HepG2 (cell line): Measurements from ENCODE around the gene DDTL. TPM values are rescaled to one million over a fixed set of nuclear protein-coding genes. Genes with fewer than 3 reads are reported as not detected.

Experiments used
- ARNT ChIP-seq: fragments of 450-650 bp; IDR thresholded peaks from 2 replicates; pipeline ENCODE4 v1.6.1; 2017
- ETV6 ChIP-seq: sonication (generic); formaldehyde crosslinking; conservative IDR thresholded peaks from 2 replicates; pipeline ENCODE4 v1.4.0; 2020; ENCODE audit warnings: missing genetic modification reagents
- KAT2B ChIP-seq: fragments of 150-350 bp; IDR thresholded peaks from 2 replicates; pipeline ENCODE4 v1.6.1; 2014; ENCODE audit warnings: low read depth, low read length, borderline replicate concordance
- MXI1 ChIP-seq: IDR thresholded peaks from 3 replicates; pipeline ENCODE4 v1.6.1; 2012; ENCODE audit warnings: low read depth, low read length, inconsistent platforms, borderline replicate concordance
- NFKBIZ ChIP-seq: IDR thresholded peaks from 2 replicates; pipeline ENCODE4 v1.6.1; 2018; ENCODE audit warnings: missing genetic modification reagents, missing compliant biosample characterization
- NRL ChIP-seq: sonication (generic); formaldehyde crosslinking; IDR thresholded peaks from 2 replicates; pipeline ENCODE4 v1.5.0; 2020; ENCODE audit warnings: missing genetic modification reagents, mild to moderate bottlenecking, moderate library complexity, borderline replicate concordance
- PAF1 ChIP-seq: IDR thresholded peaks from 2 replicates; pipeline ENCODE4 v1.6.1; 2016; ENCODE audit warnings: missing genetic modification reagents, missing compliant biosample characterization
- PAX8 ChIP-seq: sonication (generic); formaldehyde crosslinking; IDR thresholded peaks from 2 replicates; pipeline ENCODE4 v1.8.0; 2022; ENCODE audit warnings: mild to moderate bottlenecking, missing genetic modification reagents, borderline replicate concordance
- SNRNP70 ChIP-seq: fragments of 200-400 bp; formaldehyde crosslinking; IDR thresholded peaks from 2 replicates; pipeline ENCODE4 v1.6.1; 2017; ENCODE audit warnings: mild to moderate bottlenecking, low read depth, low read length, moderate library complexity
- ZKSCAN5 ChIP-seq: sonication (generic); formaldehyde crosslinking; IDR thresholded peaks from 2 replicates; pipeline ENCODE4 v1.5.1; 2020; ENCODE audit warnings: mild to moderate bottlenecking, missing genetic modification reagents
- ZNF24 ChIP-seq: fragments of 450-650 bp; IDR thresholded peaks from 2 replicates; pipeline ENCODE4 v1.6.1; 2017; ENCODE audit warnings: antibody characterized with exemption, mild to moderate bottlenecking
- ZNF263 ChIP-seq: sonication (generic); formaldehyde crosslinking; IDR thresholded peaks from 2 replicates; pipeline ENCODE4 v1.4.0; 2020; ENCODE audit warnings: missing genetic modification reagents
- ZNF33B ChIP-seq: sonication (generic); formaldehyde crosslinking; IDR thresholded peaks from 2 replicates; pipeline ENCODE4 v1.5.1; 2020; ENCODE audit warnings: mild to moderate bottlenecking, missing genetic modification reagents
- ZNF546 ChIP-seq: sonication (generic); formaldehyde crosslinking; conservative IDR thresholded peaks from 2 replicates; pipeline ENCODE4 v1.8.1; 2023; ENCODE audit warnings: mild to moderate bottlenecking, missing genetic modification reagents
- ZNF83 ChIP-seq: sonication (generic); formaldehyde crosslinking; IDR thresholded peaks from 2 replicates; pipeline ENCODE4 v1.4.0; 2020; ENCODE audit warnings: missing genetic modification reagents, mild to moderate bottlenecking, borderline replicate concordance
- ZSCAN9 ChIP-seq: IDR thresholded peaks from 2 replicates; pipeline ENCODE4 v1.6.1; 2016; ENCODE audit warnings: borderline replicate concordance
- polyA plus RNA-seq, 8 experiments: library from polyadenylated mRNA; depleted of rRNA in 3 of 8; stranded (reverse) in 7 of 8; unstranded in 1 of 8; fragments of >200 nt; fragmentation: Illumina TruSeq in 4 of 8; extraction: Trizol in 4 of 8; gene quantifications; 2 replicates each; pipeline versions ENCODE4 v1.2.1 to v1.2.3, GENCODE V29; 2011 to 2016; ENCODE audit warnings: low read depth in 4 of 8, missing spikeins in 1 of 8, mixed read lengths in 1 of 8; ENCODE audit not compliant: insufficient read depth in 1 of 8
- total RNA-seq, 5 experiments: library from RNA; depleted of rRNA; stranded (reverse); fragments of >200 nt; fragmentation: Illumina TruSeq; extraction: Trizol; gene quantifications; 2 replicates each; pipeline ENCODE4 v1.2.3, GENCODE V29; 2016; ENCODE audit warnings: low read depth in 1 of 5
- TF ChIP-seq, protein P1 (sequence below): sonication (generic); formaldehyde crosslinking; IDR thresholded peaks from 2 replicates; pipeline ENCODE4 v1.4.0; 2020; ENCODE audit warnings: missing genetic modification reagents, mild to moderate bottlenecking, borderline replicate concordance
- TF ChIP-seq, protein P2 (sequence below): sonication (generic); formaldehyde crosslinking; IDR thresholded peaks from 2 replicates; pipeline ENCODE4 v1.8.1; 2023; ENCODE audit warnings: mild to moderate bottlenecking, moderate library complexity, missing genetic modification reagents
- TF ChIP-seq, protein P3 (sequence below), 2 experiments: sonication (generic) in 1 of 2; formaldehyde crosslinking in 1 of 2; IDR thresholded peaks; 2 replicates each; pipeline versions ENCODE4 v1.4.0 to v1.6.1; 2016 to 2020; ENCODE audit warnings: borderline replicate concordance in 1 of 2, low read depth in 1 of 2, mild to moderate bottlenecking in 1 of 2, missing genetic modification reagents in 1 of 2

Gene DDTL
- total and polyA plus RNA-seq, 2 of the 13 experiments (the other 11 are each of a cell fraction or from before 2014, with no cell fraction given): 0.31 TPM; not detected in 1

DNA sequence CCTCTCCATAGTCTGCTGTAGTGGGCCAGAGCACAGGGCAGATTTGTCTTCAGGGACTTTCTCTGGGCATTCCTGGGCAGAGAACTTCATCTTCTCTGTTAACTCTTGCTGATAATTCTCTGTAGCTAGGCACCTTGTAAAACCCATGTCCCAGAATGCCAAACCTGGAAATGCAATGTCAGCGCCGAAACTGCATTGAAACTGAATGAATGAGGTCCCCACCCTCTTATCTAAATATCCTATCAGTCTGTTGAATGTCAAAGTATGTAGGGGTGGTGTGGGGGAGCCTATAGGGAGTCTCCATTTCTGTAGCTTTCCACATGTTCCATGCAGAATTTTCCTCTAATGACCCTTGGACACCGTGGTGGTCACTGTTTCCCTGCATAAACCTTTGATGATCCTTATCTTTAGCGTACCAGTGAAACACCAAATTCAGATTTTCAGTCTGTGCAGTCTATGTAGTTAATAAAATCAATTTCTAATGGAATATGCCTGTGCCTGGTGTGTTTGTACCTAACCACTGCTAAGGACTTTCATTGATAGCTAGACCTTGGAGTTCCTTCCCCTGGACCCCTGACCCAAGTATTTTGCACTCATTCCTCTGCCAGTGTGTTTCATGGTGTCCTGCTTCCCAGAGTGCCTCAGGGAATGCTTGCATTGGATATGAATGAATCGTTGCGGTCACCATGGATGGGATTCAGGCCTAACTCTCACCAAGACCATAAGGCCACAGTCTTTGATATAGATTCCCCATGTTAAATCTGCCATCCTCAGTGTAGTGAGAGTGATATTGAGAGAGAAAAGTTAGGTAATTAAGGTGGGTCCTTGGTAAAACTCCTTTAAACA is 41.9 kb downstream of the DDTL start (continued):
- TF ChIP-seq, protein P1, sequence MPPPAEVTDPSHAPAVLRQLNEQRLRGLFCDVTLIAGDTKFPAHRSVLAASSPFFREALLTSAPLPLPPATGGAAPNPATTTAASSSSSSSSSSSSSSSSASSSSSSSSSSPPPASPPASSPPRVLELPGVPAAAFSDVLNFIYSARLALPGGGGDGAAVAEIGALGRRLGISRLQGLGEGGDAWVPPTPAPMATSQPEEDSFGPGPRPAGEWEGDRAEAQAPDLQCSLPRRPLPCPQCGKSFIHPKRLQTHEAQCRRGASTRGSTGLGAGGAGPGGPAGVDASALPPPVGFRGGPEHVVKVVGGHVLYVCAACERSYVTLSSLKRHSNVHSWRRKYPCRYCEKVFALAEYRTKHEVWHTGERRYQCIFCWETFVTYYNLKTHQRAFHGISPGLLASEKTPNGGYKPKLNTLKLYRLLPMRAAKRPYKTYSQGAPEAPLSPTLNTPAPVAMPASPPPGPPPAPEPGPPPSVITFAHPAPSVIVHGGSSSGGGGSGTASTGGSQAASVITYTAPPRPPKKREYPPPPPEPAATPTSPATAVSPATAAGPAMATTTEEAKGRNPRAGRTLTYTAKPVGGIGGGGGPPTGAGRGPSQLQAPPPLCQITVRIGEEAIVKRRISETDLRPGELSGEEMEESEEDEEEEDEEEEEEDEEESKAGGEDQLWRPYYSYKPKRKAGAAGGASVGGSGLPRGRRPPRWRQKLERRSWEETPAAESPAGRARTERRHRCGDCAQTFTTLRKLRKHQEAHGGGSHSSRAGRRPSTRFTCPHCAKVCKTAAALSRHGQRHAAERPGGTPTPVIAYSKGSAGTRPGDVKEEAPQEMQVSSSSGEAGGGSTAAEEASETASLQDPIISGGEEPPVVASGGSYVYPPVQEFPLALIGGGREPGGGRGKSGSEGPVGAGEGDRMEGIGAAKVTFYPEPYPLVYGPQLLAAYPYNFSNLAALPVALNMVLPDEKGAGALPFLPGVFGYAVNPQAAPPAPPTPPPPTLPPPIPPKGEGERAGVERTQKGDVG (CRISPR knock-in tag): no peak
- TF ChIP-seq, protein P2, sequence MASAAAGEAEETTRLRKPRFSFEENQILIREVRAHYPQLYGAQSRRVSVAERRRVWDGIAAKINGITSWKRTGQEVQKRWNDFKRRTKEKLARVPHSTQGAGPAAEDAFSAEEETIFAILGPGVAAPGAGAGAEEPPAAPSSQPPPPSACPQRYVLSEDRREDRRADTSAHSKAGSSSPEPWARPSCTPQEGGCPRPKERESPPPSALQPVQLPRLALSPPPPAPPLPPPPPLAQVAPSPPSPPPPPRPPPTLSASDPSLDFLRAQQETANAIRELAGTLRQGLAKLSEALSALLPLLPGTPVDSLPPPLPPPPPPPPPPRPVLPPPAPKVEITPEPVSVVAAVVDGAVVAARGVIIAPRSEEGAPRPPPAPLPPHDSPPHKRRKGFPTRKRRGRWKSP (CRISPR knock-in tag): no peak
- TF ChIP-seq ZNF33B (CRISPR knock-in tag) (no peak), PAX8 (no peak), ZNF83 (CRISPR knock-in tag) (no peak), KAT2B (no peak), MXI1 (no peak), PAF1 (CRISPR knock-in tag) (no peak), ZNF24 (no peak), ZKSCAN5 (CRISPR knock-in tag) (no peak), ETV6 (CRISPR knock-in tag) (no peak), NFKBIZ (CRISPR knock-in tag) (no peak), ZSCAN9 (peak; percentile 12; the same call in 1 of the 2 replicates), ZNF263 (no peak), ZNF546 (CRISPR knock-in tag) (no peak), ARNT (no peak), NRL (CRISPR knock-in tag) (no peak), SNRNP70 (no peak)
- TF ChIP-seq, protein P3, sequence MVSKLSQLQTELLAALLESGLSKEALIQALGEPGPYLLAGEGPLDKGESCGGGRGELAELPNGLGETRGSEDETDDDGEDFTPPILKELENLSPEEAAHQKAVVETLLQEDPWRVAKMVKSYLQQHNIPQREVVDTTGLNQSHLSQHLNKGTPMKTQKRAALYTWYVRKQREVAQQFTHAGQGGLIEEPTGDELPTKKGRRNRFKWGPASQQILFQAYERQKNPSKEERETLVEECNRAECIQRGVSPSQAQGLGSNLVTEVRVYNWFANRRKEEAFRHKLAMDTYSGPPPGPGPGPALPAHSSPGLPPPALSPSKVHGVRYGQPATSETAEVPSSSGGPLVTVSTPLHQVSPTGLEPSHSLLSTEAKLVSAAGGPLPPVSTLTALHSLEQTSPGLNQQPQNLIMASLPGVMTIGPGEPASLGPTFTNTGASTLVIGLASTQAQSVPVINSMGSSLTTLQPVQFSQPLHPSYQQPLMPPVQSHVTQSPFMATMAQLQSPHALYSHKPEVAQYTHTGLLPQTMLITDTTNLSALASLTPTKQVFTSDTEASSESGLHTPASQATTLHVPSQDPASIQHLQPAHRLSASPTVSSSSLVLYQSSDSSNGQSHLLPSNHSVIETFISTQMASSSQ (IDR thresholded peaks at IDR 0.05; ENCODE audit: low read depth): no peak
- TF ChIP-seq, protein P3 (CRISPR knock-in tag; IDR thresholded peaks at IDR 0.05; ENCODE audit: borderline replicate concordance): no peak
